ENCODE data around the gene PRRC2B.
"Not testable (repeated sequence)": the region's sequence is repeated elsewhere in the genome, so short reads cannot be mapped to it uniquely, and the experiment has no call there.

Gene PRRC2B

GRCh38 chr9:131546336-131547084 is 152.6 kb downstream of the PRRC2B start:
- no peak for DNase-seq

- DNase-seq = not testable (repeated sequence)
Observed at GRCh38 chr9:131549186-131549585, 155.3 kb downstream of the PRRC2B start.
